Measurements from ENCODE around the gene EDDM3A. TPM values are rescaled to one million over a fixed set of nuclear protein-coding genes. Genes with fewer than 3 reads are reported as not detected.
"Not testable (repeated sequence)": the region's sequence is repeated elsewhere in the genome, so short reads cannot be mapped to it uniquely, and the experiment has no call there.

The EDDM3A gene
- total and polyA plus RNA-seq, 10 of the 15 experiments (the other 5 are each of a cell fraction or from before 2014, with no cell fraction given): not detected

- ChIA-PET CTCF (interaction anchor here (0.7 kb wide), 1 partner anchor 38 kb away, joined by 3 read pairs; no protein-coding TSS in a partner anchor), RAD21 (ENCODE audit: unreplicated experiment) (no interaction called here), SMC1A (ENCODE audit: uncharacterized antibody, unreplicated experiment) (no interaction called here), POLR2A (no interaction called here)
- no peak overlapping the region for H3K9ac ChIP-seq (ENCODE audit: control insufficient read depth, insufficient read depth, low read length)
- no peaks in the 10 kb centered on the region; the same call in 1 of the 2 replicates for H3K4me1 ChIP-seq (ENCODE audit: control insufficient read depth, insufficient read depth, low read length)
- H2AFZ ChIP-seq (ENCODE audit: control insufficient read depth, low read depth, low read length): no peak overlapping the region
- no peak overlapping the region for H3K4me2 ChIP-seq (ENCODE audit: control insufficient read depth, insufficient read depth)
- no peaks in the 10 kb centered on the region for H3K79me2 ChIP-seq (ENCODE audit: control insufficient read depth, insufficient read depth, low read length)
- WGBS (ENCODE audit: insufficient coverage, insufficient replicate concordance, low lambda C conversion rate, missing lambda C conversion rate): 79% methylated on average over 12 of the region's 12 CpGs
- no peak for TF ChIP-seq MAX (IDR thresholded peaks at IDR 0.05; ENCODE audit: low read depth, low read length)
- TF ChIP-seq SIX5 (IDR thresholded peaks at IDR 0.05; ENCODE audit: low read depth, low read length, severe bottlenecking): no peak
- no peak for TF ChIP-seq HDAC6 (IDR thresholded peaks at IDR 0.05; ENCODE audit: unreplicated experiment)
- TF ChIP-seq HDGF (IDR thresholded peaks at IDR 0.05): no peak
- TF ChIP-seq JUND (IDR thresholded peaks at IDR 0.05; ENCODE audit: low read depth, low read length): no peak
- no peak for TF ChIP-seq ZNF24 (IDR thresholded peaks at IDR 0.05)
- TF ChIP-seq CREM (IDR thresholded peaks at IDR 0.05; ENCODE audit: low read depth): no peak
- TF ChIP-seq BMI1 (IDR thresholded peaks at IDR 0.05; ENCODE audit: borderline replicate concordance): no peak
- TF ChIP-seq LARP7 (IDR thresholded peaks at IDR 0.05): no peak
- FAIRE-seq (no peak), DNase-seq (ENCODE audit: low read depth, low spot score) (no peak), ATAC-seq (no peak)
- in situ Hi-C loops (cut with MboI) (no loop called here), intact Hi-C loops (cut with micrococcal nuclease; ENCODE audit: unreplicated experiment) (no loop called here)
- peaks cover 5 to 9% of the 10 kb centered on the region in 2 experiments; a peak in 3 of 4 replicates for H3K27me3 ChIP-seq (replicated peaks in 1 of 2; ENCODE audit: control insufficient read depth in 2 of 2, insufficient read depth in 2 of 2, low read length in 1 of 2)
- no peaks in the 10 kb centered on the region for H4K20me1 ChIP-seq (ENCODE audit: control insufficient read depth, insufficient read depth)
- no peak overlapping the region for H3K4me3 ChIP-seq
- no peaks in the 10 kb centered on the region for H3K36me3 ChIP-seq (ENCODE audit: control insufficient read depth in 2 of 2, insufficient read depth in 2 of 2, low read length in 1 of 2)
- BruUV-seq (replicated peaks): no TSS peak
- no peak overlapping the region for H3K27ac ChIP-seq (ENCODE audit: control insufficient read depth, insufficient read depth)
- H3K9me3 ChIP-seq (replicated peaks; ENCODE audit: control insufficient read depth, insufficient read depth, low read length): no peaks in the 10 kb centered on the region
These were observed 23.7 kb upstream of the EDDM3A start for GRCh38 chr14:20722016-20722415.

GRCh38 chr14:20723488-20723887 lies 22.2 kb upstream of the EDDM3A start:
- TF ChIP-seq ASH2L (IDR thresholded peaks at IDR 0.05; ENCODE audit: borderline replicate concordance, low read depth) (no peak), SUZ12 (IDR thresholded peaks at IDR 0.05; ENCODE audit: unreplicated experiment) (peak; percentile 30)
- Histone ChIP-seq H3K36me3 (ENCODE audit: control insufficient read depth in 2 of 2, insufficient read depth in 2 of 2, low read length in 1 of 2) (no peaks in the 10 kb centered on the region), H3K4me2 (ENCODE audit: control insufficient read depth, insufficient read depth) (no peak overlapping the region), H3K4me1 (ENCODE audit: control insufficient read depth, insufficient read depth, low read length) (no peaks in the 10 kb centered on the region; the same call in 1 of the 2 replicates), H3K79me2 (ENCODE audit: control insufficient read depth, insufficient read depth, low read length) (no peaks in the 10 kb centered on the region), H3K9ac (ENCODE audit: control insufficient read depth, insufficient read depth, low read length) (no peak overlapping the region), H3K9me3 (replicated peaks; ENCODE audit: control insufficient read depth, insufficient read depth, low read length) (no peaks in the 10 kb centered on the region), H3K27ac (ENCODE audit: control insufficient read depth, insufficient read depth) (no peak overlapping the region), H3K27me3 (replicated peaks in 1 of 2; ENCODE audit: control insufficient read depth in 2 of 2, insufficient read depth in 2 of 2, low read length in 1 of 2) (peaks cover 5 to 9% of the 10 kb centered on the region in 2 experiments; a peak in 3 of 4 replicates), H3K4me3 (no peak overlapping the region), H4K20me1 (ENCODE audit: control insufficient read depth, insufficient read depth) (no peaks in the 10 kb centered on the region), H2AFZ (ENCODE audit: control insufficient read depth, low read depth, low read length) (no peak overlapping the region)
- FAIRE-seq: no peak
- no TSS peak for BruUV-seq (replicated peaks)
- no peak for DNase-seq (ENCODE audit: low read depth, low spot score)
- ChIA-PET SMC1A (ENCODE audit: uncharacterized antibody, unreplicated experiment) (no interaction called here), POLR2A (no interaction called here), CTCF (interaction anchor here (1.0 to 1.2 kb wide), 2 partner anchors 9 to 136 kb away, joined by 3 read pairs; no protein-coding TSS in a partner anchor), RAD21 (ENCODE audit: unreplicated experiment) (no interaction called here)
- ATAC-seq: no peak
- in situ Hi-C loops (cut with MboI) (no loop called here), intact Hi-C loops (cut with micrococcal nuclease; ENCODE audit: unreplicated experiment) (no loop called here)
- WGBS (ENCODE audit: insufficient coverage, insufficient replicate concordance, low lambda C conversion rate, missing lambda C conversion rate): 13% methylated on average over 20 of the region's 28 CpGs

GRCh38 chr14:20726121-20726520 lies 19.6 kb upstream of the EDDM3A start:
- FAIRE-seq; H3K27me3 ChIP-seq (replicated peaks in 1 of 2; ENCODE audit: control insufficient read depth in 2 of 2, insufficient read depth in 2 of 2, low read length in 1 of 2); SMC1A ChIA-PET (ENCODE audit: uncharacterized antibody, unreplicated experiment): not testable (repeated sequence)

More at GRCh38 chr14:20726121-20726520, 19.6 kb upstream of the EDDM3A start:
- H3K36me3 ChIP-seq (ENCODE audit: control insufficient read depth in 2 of 2, insufficient read depth in 2 of 2, low read length in 1 of 2); in situ Hi-C loops (cut with MboI); H3K27ac ChIP-seq (ENCODE audit: control insufficient read depth, insufficient read depth); H2AFZ ChIP-seq (ENCODE audit: control insufficient read depth, low read depth, low read length); CTCF ChIA-PET; H3K9ac ChIP-seq (ENCODE audit: control insufficient read depth, insufficient read depth, low read length); RAD21 ChIA-PET (ENCODE audit: unreplicated experiment); H3K4me2 ChIP-seq (ENCODE audit: control insufficient read depth, insufficient read depth); DNase-seq (ENCODE audit: low read depth, low spot score); intact Hi-C loops (cut with micrococcal nuclease; ENCODE audit: unreplicated experiment); H3K4me1 ChIP-seq (ENCODE audit: control insufficient read depth, insufficient read depth, low read length); H4K20me1 ChIP-seq (ENCODE audit: control insufficient read depth, insufficient read depth); POLR2A ChIA-PET; H3K79me2 ChIP-seq (ENCODE audit: control insufficient read depth, insufficient read depth, low read length); H3K9me3 ChIP-seq (replicated peaks; ENCODE audit: control insufficient read depth, insufficient read depth, low read length); H3K4me3 ChIP-seq; ATAC-seq; BruUV-seq (replicated peaks): not testable (repeated sequence)
- 36% methylated on average over 3 of the region's 3 CpGs for WGBS (ENCODE audit: insufficient coverage, insufficient replicate concordance, low lambda C conversion rate, missing lambda C conversion rate)

All from GM12878 (cell line).